Measurements from ENCODE around the gene PTPRK.

DNA sequence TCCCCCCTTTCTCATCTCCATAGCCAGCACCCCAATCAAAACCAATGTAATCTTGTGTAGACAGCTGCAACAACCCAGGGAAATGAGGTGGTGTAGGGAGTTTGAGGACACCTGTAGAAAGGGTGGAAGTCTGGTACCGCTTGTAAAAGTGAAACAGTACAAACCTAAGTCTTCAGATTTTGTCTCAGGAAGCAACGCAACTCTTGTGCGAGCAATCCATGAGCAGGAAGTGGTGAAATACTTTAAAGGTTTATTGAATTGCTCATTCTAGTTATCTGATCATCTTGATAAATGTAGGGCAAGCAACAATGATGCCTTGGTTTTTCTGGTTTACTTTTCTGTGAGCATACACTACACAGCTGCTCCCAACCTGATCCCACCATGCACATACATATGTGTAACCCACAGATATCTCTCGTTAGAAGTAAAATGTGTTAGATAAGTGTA, 548.4 kb downstream of the PTPRK start:
- TF ChIP-seq, protein P1, sequence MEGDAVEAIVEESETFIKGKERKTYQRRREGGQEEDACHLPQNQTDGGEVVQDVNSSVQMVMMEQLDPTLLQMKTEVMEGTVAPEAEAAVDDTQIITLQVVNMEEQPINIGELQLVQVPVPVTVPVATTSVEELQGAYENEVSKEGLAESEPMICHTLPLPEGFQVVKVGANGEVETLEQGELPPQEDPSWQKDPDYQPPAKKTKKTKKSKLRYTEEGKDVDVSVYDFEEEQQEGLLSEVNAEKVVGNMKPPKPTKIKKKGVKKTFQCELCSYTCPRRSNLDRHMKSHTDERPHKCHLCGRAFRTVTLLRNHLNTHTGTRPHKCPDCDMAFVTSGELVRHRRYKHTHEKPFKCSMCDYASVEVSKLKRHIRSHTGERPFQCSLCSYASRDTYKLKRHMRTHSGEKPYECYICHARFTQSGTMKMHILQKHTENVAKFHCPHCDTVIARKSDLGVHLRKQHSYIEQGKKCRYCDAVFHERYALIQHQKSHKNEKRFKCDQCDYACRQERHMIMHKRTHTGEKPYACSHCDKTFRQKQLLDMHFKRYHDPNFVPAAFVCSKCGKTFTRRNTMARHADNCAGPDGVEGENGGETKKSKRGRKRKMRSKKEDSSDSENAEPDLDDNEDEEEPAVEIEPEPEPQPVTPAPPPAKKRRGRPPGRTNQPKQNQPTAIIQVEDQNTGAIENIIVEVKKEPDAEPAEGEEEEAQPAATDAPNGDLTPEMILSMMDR (IDR thresholded peaks at IDR 0.05): no peak
- no peak for TF ChIP-seq POLR2AphosphoS5 (IDR thresholded peaks at IDR 0.05)

Measured in sigmoid colon (tissue), 4 donors.